ENCODE measurements around the gene LRP1.

DNA sequence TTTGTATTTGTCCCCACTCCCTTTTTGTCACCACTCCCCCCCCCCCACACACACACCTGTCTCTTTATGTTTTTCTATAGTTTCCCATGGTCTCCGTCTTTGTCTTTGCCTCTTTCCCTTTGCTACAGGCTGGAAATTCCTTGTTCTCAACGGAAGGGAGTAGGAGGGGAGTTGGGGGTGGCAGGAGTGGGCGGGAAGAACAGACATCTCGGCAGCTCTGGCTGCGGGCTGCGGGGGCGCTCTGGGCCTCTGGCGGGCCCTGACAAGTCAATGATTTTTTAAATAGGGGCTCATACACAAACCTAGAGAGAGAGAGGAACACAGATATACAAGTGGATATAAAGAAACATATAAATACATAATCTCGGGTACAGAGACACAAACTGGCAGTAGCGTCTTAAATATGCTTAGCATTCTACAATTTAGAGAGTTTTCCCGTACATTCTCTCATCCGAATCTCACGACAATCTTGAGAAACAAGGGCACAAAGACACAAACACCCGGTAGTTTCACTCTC, 41.7 kb upstream of the LRP1 start:
- no peak for TF ChIP-seq ZNF384 (IDR thresholded peaks at IDR 0.05)
- TF ChIP-seq SP1 (IDR thresholded peaks at IDR 0.05) = no peak
- no peak for TF ChIP-seq NFRKB (IDR thresholded peaks at IDR 0.05)
- TF ChIP-seq, protein P1, sequence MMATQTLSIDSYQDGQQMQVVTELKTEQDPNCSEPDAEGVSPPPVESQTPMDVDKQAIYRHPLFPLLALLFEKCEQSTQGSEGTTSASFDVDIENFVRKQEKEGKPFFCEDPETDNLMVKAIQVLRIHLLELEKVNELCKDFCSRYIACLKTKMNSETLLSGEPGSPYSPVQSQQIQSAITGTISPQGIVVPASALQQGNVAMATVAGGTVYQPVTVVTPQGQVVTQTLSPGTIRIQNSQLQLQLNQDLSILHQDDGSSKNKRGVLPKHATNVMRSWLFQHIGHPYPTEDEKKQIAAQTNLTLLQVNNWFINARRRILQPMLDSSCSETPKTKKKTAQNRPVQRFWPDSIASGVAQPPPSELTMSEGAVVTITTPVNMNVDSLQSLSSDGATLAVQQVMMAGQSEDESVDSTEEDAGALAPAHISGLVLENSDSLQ (IDR thresholded peaks at IDR 0.05) = no peak
- TF ChIP-seq ELF4 (IDR thresholded peaks at IDR 0.05) = no peak
- no peak for TF ChIP-seq FOXK2 (IDR thresholded peaks at IDR 0.05)
- no peak for TF ChIP-seq FOXM1 (IDR thresholded peaks at IDR 0.05; ENCODE audit: borderline replicate concordance)
- TF ChIP-seq BHLHE40 (IDR thresholded peaks at IDR 0.05; ENCODE audit: borderline replicate concordance) = no peak
- no peak for TF ChIP-seq TARDBP (IDR thresholded peaks at IDR 0.05)

Measured in HEK293T (cell line).